Stimulated activated naive B cell treated with anti-CD40 and anti-IgM and Interleukin-4, amounts not matched to agents 10 μg/mL and 1 μg/mL and 100 μg/mL, for 72 hours (primary cell): ENCODE measurements around the gene PLCB1.

Experiments
- ATAC-seq, 2 donors: fragments of 150-1000 bp; cut with Tn5 transposase; replicated peaks; 2 replicates each; pipeline ENCODE4 v1.10.0; 2021; ENCODE audit warnings: moderate library complexity in 1 of 2
- DNase-seq: peaks from one replicate; pipeline ENCODE4 v3.0.0; 2021
- H3K27ac Mint-ChIP-seq: one replicate; pipeline ENCODE4 v1.8.0; 2022; ENCODE audit warnings: mild to moderate bottlenecking, mixed read lengths
- H3K27me3 Mint-ChIP-seq, 2 donors: one replicate each; pipeline ENCODE4 v1.8.0; 2022; ENCODE audit warnings: mixed read lengths in 2 of 2
- H3K36me3 Mint-ChIP-seq, 2 donors: one replicate each; pipeline ENCODE4 v1.8.0; 2022; ENCODE audit warnings: mixed read lengths in 2 of 2, mild to moderate bottlenecking in 1 of 2
- H3K4me1 Mint-ChIP-seq, 2 donors: one replicate each; pipeline ENCODE4 v1.8.0; 2022; ENCODE audit warnings: mixed read lengths in 2 of 2, mild to moderate bottlenecking in 1 of 2
- H3K4me3 Mint-ChIP-seq, 2 donors: one replicate each; pipeline ENCODE4 v1.8.0; 2022; ENCODE audit warnings: mild to moderate bottlenecking in 2 of 2, mixed read lengths in 2 of 2, moderate library complexity in 1 of 2
- H3K9me3 Mint-ChIP-seq, 2 donors: one replicate each; pipeline ENCODE4 v1.8.0; 2022; ENCODE audit warnings: mixed read lengths in 2 of 2, mild to moderate bottlenecking in 1 of 2

PLCB1 gene

GRCh38 chr20:8663424-8663823 lies 531.4 kb downstream of the PLCB1 start:
- H3K27ac Mint-ChIP-seq = no peak overlapping the region
- no peak for ATAC-seq
- H3K27me3 Mint-ChIP-seq = no peaks in the 10 kb centered on the region
- no peak for DNase-seq
- H3K4me3 Mint-ChIP-seq = no peak overlapping the region
- no peaks in the 10 kb centered on the region for H3K36me3 Mint-ChIP-seq
- no peaks in the 10 kb centered on the region for H3K9me3 Mint-ChIP-seq
- no peaks in the 10 kb centered on the region for H3K4me1 Mint-ChIP-seq

GRCh38 chr20:8664778-8665177 lies 532.7 kb downstream of the PLCB1 start:
- DNase-seq = no peak
- no peaks in the 10 kb centered on the region for H3K4me1 Mint-ChIP-seq
- no peak overlapping the region for H3K4me3 Mint-ChIP-seq
- H3K9me3 Mint-ChIP-seq = no peaks in the 10 kb centered on the region
- ATAC-seq = no peak
- no peaks in the 10 kb centered on the region for H3K27me3 Mint-ChIP-seq
- H3K27ac Mint-ChIP-seq = no peak overlapping the region
- no peaks in the 10 kb centered on the region for H3K36me3 Mint-ChIP-seq

- no peaks in the 10 kb centered on the region for H3K9me3 Mint-ChIP-seq
- H3K4me3 Mint-ChIP-seq = no peak overlapping the region
- H3K27me3 Mint-ChIP-seq = no peaks in the 10 kb centered on the region
- H3K4me1 Mint-ChIP-seq = no peaks in the 10 kb centered on the region
- DNase-seq (no peak), ATAC-seq (no peak)
- H3K36me3 Mint-ChIP-seq = no peaks in the 10 kb centered on the region
- no peak overlapping the region for H3K27ac Mint-ChIP-seq
Observed at GRCh38 chr20:8667306-8667705, 535.2 kb downstream of the PLCB1 start.

- H3K9me3 Mint-ChIP-seq = no peaks in the 10 kb centered on the region
- no peak for DNase-seq
- no peak for ATAC-seq
- H3K4me3 Mint-ChIP-seq = no peak overlapping the region
- H3K4me1 Mint-ChIP-seq = no peaks in the 10 kb centered on the region
- H3K27ac Mint-ChIP-seq = no peak overlapping the region
- H3K27me3 Mint-ChIP-seq = no peaks in the 10 kb centered on the region
- H3K36me3 Mint-ChIP-seq = no peaks in the 10 kb centered on the region
Observed at GRCh38 chr20:8670207-8670892, 538.3 kb downstream of the PLCB1 start.

GRCh38 chr20:8670893-8671215 lies 538.8 kb downstream of the PLCB1 start:
- H3K4me3 Mint-ChIP-seq = no peak overlapping the region
- H3K36me3 Mint-ChIP-seq = no peaks in the 10 kb centered on the region
- H3K27me3 Mint-ChIP-seq = no peaks in the 10 kb centered on the region
- DNase-seq (no peak), ATAC-seq (no peak)
- no peaks in the 10 kb centered on the region for H3K4me1 Mint-ChIP-seq
- H3K9me3 Mint-ChIP-seq = no peaks in the 10 kb centered on the region
- H3K27ac Mint-ChIP-seq = no peak overlapping the region

GRCh38 chr20:8671370-8671961 lies 539.4 kb downstream of the PLCB1 start:
- H3K4me1 Mint-ChIP-seq = no peaks in the 10 kb centered on the region
- no peak overlapping the region for H3K4me3 Mint-ChIP-seq
- DNase-seq (no peak), ATAC-seq (no peak)
- H3K36me3 Mint-ChIP-seq = no peaks in the 10 kb centered on the region
- H3K27me3 Mint-ChIP-seq = no peaks in the 10 kb centered on the region
- no peaks in the 10 kb centered on the region for H3K9me3 Mint-ChIP-seq
- H3K27ac Mint-ChIP-seq = no peak overlapping the region

GRCh38 chr20:8673116-8673515 lies 541.0 kb downstream of the PLCB1 start:
- ATAC-seq (no peak), DNase-seq (no peak)
- Mint-ChIP-seq H3K4me1 (no peaks in the 10 kb centered on the region), H3K27me3 (no peaks in the 10 kb centered on the region), H3K9me3 (peaks cover 2 to 3% of the 10 kb centered on the region in 2 donors), H3K4me3 (no peak overlapping the region), H3K27ac (no peak overlapping the region), H3K36me3 (peaks cover 0 to 1% of the 10 kb centered on the region in 2 donors)

GRCh38 chr20:8675896-8676295 lies 543.8 kb downstream of the PLCB1 start:
- ATAC-seq (no peak), DNase-seq (no peak)
- H3K27ac Mint-ChIP-seq = no peak overlapping the region
- no peaks in the 10 kb centered on the region for H3K27me3 Mint-ChIP-seq
- H3K4me3 Mint-ChIP-seq = no peak overlapping the region
- peaks cover 2 to 3% of the 10 kb centered on the region in 2 donors for H3K9me3 Mint-ChIP-seq
- no peaks in the 10 kb centered on the region for H3K4me1 Mint-ChIP-seq
- peaks cover 0 to 1% of the 10 kb centered on the region in 2 donors for H3K36me3 Mint-ChIP-seq

GRCh38 chr20:8678098-8678776 lies 546.2 kb downstream of the PLCB1 start:
- Mint-ChIP-seq H3K4me3 (no peak overlapping the region), H3K27ac (no peak overlapping the region), H3K36me3 (peaks cover 0 to 1% of the 10 kb centered on the region in 2 donors), H3K27me3 (no peaks in the 10 kb centered on the region), H3K9me3 (peaks cover 2 to 3% of the 10 kb centered on the region in 2 donors), H3K4me1 (no peaks in the 10 kb centered on the region)
- DNase-seq = no peak
- no peak for ATAC-seq

- Mint-ChIP-seq H3K36me3 (peaks cover 1 to 4% of the 10 kb centered on the region in 2 donors), H3K4me1 (no peaks in the 10 kb centered on the region), H3K27me3 (no peaks in the 10 kb centered on the region), H3K9me3 (peaks cover 13% of the 10 kb centered on the region in 2 donors), H3K27ac (no peak overlapping the region), H3K4me3 (no peak overlapping the region)
- DNase-seq (no peak), ATAC-seq (no peak)
Observed at GRCh38 chr20:8689337-8689736, 557.3 kb downstream of the PLCB1 start.

- H3K9me3 Mint-ChIP-seq = peaks cover 13% of the 10 kb centered on the region in 2 donors
- H3K27me3 Mint-ChIP-seq = no peaks in the 10 kb centered on the region
- H3K36me3 Mint-ChIP-seq = peaks cover 0 to 4% of the 10 kb centered on the region in 2 donors
- H3K4me1 Mint-ChIP-seq = no peaks in the 10 kb centered on the region
- H3K27ac Mint-ChIP-seq = no peak overlapping the region
- no peak for DNase-seq
- ATAC-seq = no peak
- no peak overlapping the region for H3K4me3 Mint-ChIP-seq
Observed at GRCh38 chr20:8690074-8690473, 558.0 kb downstream of the PLCB1 start.

GRCh38 chr20:8693709-8694108 lies 561.6 kb downstream of the PLCB1 start:
- H3K27ac Mint-ChIP-seq = no peak overlapping the region
- no peaks in the 10 kb centered on the region for H3K4me1 Mint-ChIP-seq
- no peak overlapping the region for H3K4me3 Mint-ChIP-seq
- peaks cover 5 to 11% of the 10 kb centered on the region in 2 donors for H3K9me3 Mint-ChIP-seq
- no peak for ATAC-seq
- H3K36me3 Mint-ChIP-seq = peaks cover 0 to 4% of the 10 kb centered on the region in 2 donors
- DNase-seq = no peak
- H3K27me3 Mint-ChIP-seq = no peaks in the 10 kb centered on the region

- no peaks in the 10 kb centered on the region for H3K27me3 Mint-ChIP-seq
- no peaks in the 10 kb centered on the region for H3K4me1 Mint-ChIP-seq
- H3K9me3 Mint-ChIP-seq = no peaks in the 10 kb centered on the region
- no peaks in the 10 kb centered on the region for H3K36me3 Mint-ChIP-seq
- no peak overlapping the region for H3K4me3 Mint-ChIP-seq
- DNase-seq (no peak), ATAC-seq (no peak)
- H3K27ac Mint-ChIP-seq = no peak overlapping the region
Observed at GRCh38 chr20:8700756-8701155, 568.7 kb downstream of the PLCB1 start.

GRCh38 chr20:8706961-8707700 lies 575.1 kb downstream of the PLCB1 start:
- Mint-ChIP-seq H3K4me3 (no peak overlapping the region), H3K36me3 (peaks cover 0 to 2% of the 10 kb centered on the region in 2 donors), H3K27ac (no peak overlapping the region)

More at GRCh38 chr20:8706961-8707700, 575.1 kb downstream of the PLCB1 start:
- no peaks in the 10 kb centered on the region for H3K27me3 Mint-ChIP-seq
- DNase-seq (no peak), ATAC-seq (no peak)
- H3K9me3 Mint-ChIP-seq = no peaks in the 10 kb centered on the region
- no peaks in the 10 kb centered on the region for H3K4me1 Mint-ChIP-seq
